Measurements from ENCODE around the gene WDR35.

DNA sequence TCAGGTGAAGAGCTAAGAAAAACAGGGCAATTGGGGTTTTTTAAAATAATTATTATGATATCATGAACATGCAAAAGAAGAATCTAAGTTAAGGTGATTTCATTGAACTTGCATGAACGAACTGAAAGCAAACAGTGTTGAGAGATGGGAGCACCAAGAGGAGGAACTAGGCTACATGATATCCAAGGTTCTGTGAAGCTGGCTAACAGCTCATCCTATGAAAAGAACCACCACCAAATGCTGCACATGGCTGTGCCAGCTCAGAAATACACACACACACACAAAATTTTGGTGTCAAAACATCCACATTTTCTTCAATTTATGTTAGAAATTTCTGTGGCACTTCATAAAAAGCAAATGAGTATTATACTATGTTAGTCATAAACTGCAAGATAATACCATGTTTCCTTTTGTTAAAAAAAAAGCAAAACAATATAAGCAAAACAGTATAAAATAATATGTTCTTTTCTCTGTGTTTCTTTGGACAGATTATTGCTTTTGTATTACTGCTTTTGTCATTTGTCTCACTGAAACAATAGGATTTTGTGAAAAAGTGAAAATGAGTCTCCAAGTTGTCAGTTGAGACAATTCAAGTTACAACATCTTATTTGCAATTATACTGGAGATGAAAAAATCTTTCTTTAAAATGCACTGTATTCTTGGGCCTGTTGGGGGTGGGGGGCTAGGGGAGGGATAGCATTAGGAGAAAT is 75.5 kb downstream of the WDR35 start:
- TF ChIP-seq, protein P1, sequence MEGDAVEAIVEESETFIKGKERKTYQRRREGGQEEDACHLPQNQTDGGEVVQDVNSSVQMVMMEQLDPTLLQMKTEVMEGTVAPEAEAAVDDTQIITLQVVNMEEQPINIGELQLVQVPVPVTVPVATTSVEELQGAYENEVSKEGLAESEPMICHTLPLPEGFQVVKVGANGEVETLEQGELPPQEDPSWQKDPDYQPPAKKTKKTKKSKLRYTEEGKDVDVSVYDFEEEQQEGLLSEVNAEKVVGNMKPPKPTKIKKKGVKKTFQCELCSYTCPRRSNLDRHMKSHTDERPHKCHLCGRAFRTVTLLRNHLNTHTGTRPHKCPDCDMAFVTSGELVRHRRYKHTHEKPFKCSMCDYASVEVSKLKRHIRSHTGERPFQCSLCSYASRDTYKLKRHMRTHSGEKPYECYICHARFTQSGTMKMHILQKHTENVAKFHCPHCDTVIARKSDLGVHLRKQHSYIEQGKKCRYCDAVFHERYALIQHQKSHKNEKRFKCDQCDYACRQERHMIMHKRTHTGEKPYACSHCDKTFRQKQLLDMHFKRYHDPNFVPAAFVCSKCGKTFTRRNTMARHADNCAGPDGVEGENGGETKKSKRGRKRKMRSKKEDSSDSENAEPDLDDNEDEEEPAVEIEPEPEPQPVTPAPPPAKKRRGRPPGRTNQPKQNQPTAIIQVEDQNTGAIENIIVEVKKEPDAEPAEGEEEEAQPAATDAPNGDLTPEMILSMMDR (IDR thresholded peaks at IDR 0.05), result no peak
- TF ChIP-seq POLR2A (IDR thresholded peaks at IDR 0.05), result no peak

All from testis (tissue), 2 donors.